Activated CD4-positive, CD25-positive, alpha-beta regulatory T cell (primary cell): ENCODE data around the gene PLCH1.

ENCODE experiments used
- DNase-seq, 4 experiments: peaks; one replicate each; lab custom pipeline; 2025; lab: John Stamatoyannopoulos, UW

The PLCH1 gene

GRCh38 chr3:155377071-155377470 is 367.8 kb downstream of the PLCH1 start:
- no peak for DNase-seq

- DNase-seq: no peak
Observed at GRCh38 chr3:155372281-155372680, 372.6 kb downstream of the PLCH1 start.

- DNase-seq: no peak
Observed at GRCh38 chr3:155370764-155371503, 373.9 kb downstream of the PLCH1 start.

GRCh38 chr3:155370198-155370597 is 374.7 kb downstream of the PLCH1 start:
- DNase-seq: no peak

GRCh38 chr3:155369735-155370134 is 375.1 kb downstream of the PLCH1 start:
- DNase-seq: no peak

- no peak for DNase-seq
Observed at GRCh38 chr3:155369244-155369643, 375.6 kb downstream of the PLCH1 start.

- no peak for DNase-seq
Observed at GRCh38 chr3:155368786-155369185, 376.1 kb downstream of the PLCH1 start.

- no peak for DNase-seq
Observed at GRCh38 chr3:155367506-155367905, 377.4 kb downstream of the PLCH1 start.

- no peak for DNase-seq
Observed at GRCh38 chr3:155365178-155365783, 379.6 kb downstream of the PLCH1 start.

- DNase-seq: no peak
Observed at GRCh38 chr3:155364492-155364891, 380.4 kb downstream of the PLCH1 start.

GRCh38 chr3:155363690-155364070 is 381.2 kb downstream of the PLCH1 start:
- no peak for DNase-seq

- DNase-seq: no peak
Observed at GRCh38 chr3:155362808-155363689, 381.8 kb downstream of the PLCH1 start.

- DNase-seq: no peak
Observed at GRCh38 chr3:155360281-155360680, 384.6 kb downstream of the PLCH1 start.

GRCh38 chr3:155356594-155357370 is 388.1 kb downstream of the PLCH1 start:
- no peak for DNase-seq

GRCh38 chr3:155354658-155355057 is 390.2 kb downstream of the PLCH1 start:
- no peak for DNase-seq

GRCh38 chr3:155352900-155353490 is 391.9 kb downstream of the PLCH1 start:
- DNase-seq: no peak

- no peak for DNase-seq
Observed at GRCh38 chr3:155350571-155350970, 394.3 kb downstream of the PLCH1 start.

- DNase-seq: no peak
Observed at GRCh38 chr3:155347901-155348300, 397.0 kb downstream of the PLCH1 start.

GRCh38 chr3:155342344-155342743 is 402.5 kb downstream of the PLCH1 start:
- DNase-seq: no peak

- no peak for DNase-seq
Observed at GRCh38 chr3:155339052-155339451, 405.8 kb downstream of the PLCH1 start.

GRCh38 chr3:155335724-155336354 is 409.0 kb downstream of the PLCH1 start:
- DNase-seq: no peak
